HL-60 (cell line): ENCODE measurements around the gene RNF167.

Source experiments
- DNase-seq, 2 experiments: peaks; one replicate each; pipeline ENCODE4 v3.0.0-alpha.2; 2010 to 2020; ENCODE audit warnings: low read depth in 1 of 2, low spot score in 1 of 2
- H3K27ac ChIP-seq: fragments of 250-450 bp; sonication (Bioruptor Pico); replicated peaks from 2 replicates; pipeline ENCODE4 v1.5.1; 2020; ENCODE audit warnings: mild to moderate bottlenecking, moderate library complexity
- H3K27me3 ChIP-seq: fragments of 250-450 bp; sonication (Bioruptor Pico); 2 replicates; pipeline ENCODE4 v1.5.1; 2021; ENCODE audit warnings: mild to moderate bottlenecking, moderate library complexity; ENCODE audit not compliant: insufficient read depth, poor library complexity, severe bottlenecking
- H3K4me3 ChIP-seq: replicated peaks from 2 replicates; pipeline ENCODE4 v1.5.1; 2011; ENCODE audit warnings: mild to moderate bottlenecking, control low read depth, low read length; ENCODE audit not compliant: insufficient read depth
- GABPA ChIP-seq: IDR thresholded peaks from 2 replicates; pipeline ENCODE4 v1.6.1; 2012; ENCODE audit warnings: low read depth
- POLR2AphosphoS5 ChIP-seq: IDR thresholded peaks from 2 replicates; pipeline ENCODE4 v1.6.1; 2012; ENCODE audit warnings: low read depth
- SPI1 ChIP-seq: IDR thresholded peaks from 2 replicates; pipeline ENCODE4 v1.6.1; 2012; ENCODE audit warnings: low read depth, mild to moderate bottlenecking, borderline replicate concordance
- TF ChIP-seq, protein P1 (sequence below): IDR thresholded peaks from one replicate; pipeline ENCODE4 v1.5.1; 2011; ENCODE audit warnings: low read length, control low read depth, inconsistent platforms; ENCODE audit not compliant: insufficient read depth
- TF ChIP-seq, protein P2 (sequence below): IDR thresholded peaks from 2 replicates; pipeline ENCODE4 v1.6.1; 2012; ENCODE audit warnings: low read depth; ENCODE audit not compliant: insufficient replicate concordance

Gene RNF167

GRCh38 chr17:4944554-4945175 is 4.6 kb downstream of the RNF167 start:
- Histone ChIP-seq H3K27ac (peak overlapping the region; percentile 98), H3K27me3 (no peaks in the 10 kb centered on the region), H3K4me3 (peak overlapping the region; percentile 4)
- no peak for TF ChIP-seq GABPA
- TF ChIP-seq, protein P1, sequence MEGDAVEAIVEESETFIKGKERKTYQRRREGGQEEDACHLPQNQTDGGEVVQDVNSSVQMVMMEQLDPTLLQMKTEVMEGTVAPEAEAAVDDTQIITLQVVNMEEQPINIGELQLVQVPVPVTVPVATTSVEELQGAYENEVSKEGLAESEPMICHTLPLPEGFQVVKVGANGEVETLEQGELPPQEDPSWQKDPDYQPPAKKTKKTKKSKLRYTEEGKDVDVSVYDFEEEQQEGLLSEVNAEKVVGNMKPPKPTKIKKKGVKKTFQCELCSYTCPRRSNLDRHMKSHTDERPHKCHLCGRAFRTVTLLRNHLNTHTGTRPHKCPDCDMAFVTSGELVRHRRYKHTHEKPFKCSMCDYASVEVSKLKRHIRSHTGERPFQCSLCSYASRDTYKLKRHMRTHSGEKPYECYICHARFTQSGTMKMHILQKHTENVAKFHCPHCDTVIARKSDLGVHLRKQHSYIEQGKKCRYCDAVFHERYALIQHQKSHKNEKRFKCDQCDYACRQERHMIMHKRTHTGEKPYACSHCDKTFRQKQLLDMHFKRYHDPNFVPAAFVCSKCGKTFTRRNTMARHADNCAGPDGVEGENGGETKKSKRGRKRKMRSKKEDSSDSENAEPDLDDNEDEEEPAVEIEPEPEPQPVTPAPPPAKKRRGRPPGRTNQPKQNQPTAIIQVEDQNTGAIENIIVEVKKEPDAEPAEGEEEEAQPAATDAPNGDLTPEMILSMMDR: no peak
- TF ChIP-seq, protein P2, sequence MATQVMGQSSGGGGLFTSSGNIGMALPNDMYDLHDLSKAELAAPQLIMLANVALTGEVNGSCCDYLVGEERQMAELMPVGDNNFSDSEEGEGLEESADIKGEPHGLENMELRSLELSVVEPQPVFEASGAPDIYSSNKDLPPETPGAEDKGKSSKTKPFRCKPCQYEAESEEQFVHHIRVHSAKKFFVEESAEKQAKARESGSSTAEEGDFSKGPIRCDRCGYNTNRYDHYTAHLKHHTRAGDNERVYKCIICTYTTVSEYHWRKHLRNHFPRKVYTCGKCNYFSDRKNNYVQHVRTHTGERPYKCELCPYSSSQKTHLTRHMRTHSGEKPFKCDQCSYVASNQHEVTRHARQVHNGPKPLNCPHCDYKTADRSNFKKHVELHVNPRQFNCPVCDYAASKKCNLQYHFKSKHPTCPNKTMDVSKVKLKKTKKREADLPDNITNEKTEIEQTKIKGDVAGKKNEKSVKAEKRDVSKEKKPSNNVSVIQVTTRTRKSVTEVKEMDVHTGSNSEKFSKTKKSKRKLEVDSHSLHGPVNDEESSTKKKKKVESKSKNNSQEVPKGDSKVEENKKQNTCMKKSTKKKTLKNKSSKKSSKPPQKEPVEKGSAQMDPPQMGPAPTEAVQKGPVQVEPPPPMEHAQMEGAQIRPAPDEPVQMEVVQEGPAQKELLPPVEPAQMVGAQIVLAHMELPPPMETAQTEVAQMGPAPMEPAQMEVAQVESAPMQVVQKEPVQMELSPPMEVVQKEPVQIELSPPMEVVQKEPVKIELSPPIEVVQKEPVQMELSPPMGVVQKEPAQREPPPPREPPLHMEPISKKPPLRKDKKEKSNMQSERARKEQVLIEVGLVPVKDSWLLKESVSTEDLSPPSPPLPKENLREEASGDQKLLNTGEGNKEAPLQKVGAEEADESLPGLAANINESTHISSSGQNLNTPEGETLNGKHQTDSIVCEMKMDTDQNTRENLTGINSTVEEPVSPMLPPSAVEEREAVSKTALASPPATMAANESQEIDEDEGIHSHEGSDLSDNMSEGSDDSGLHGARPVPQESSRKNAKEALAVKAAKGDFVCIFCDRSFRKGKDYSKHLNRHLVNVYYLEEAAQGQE: no peak
- TF ChIP-seq POLR2AphosphoS5: no peak
- no peak for TF ChIP-seq SPI1
- DNase-seq: no peak

- TF ChIP-seq SPI1: no peak
- peak; percentile 85 for TF ChIP-seq POLR2AphosphoS5
- Histone ChIP-seq H3K4me3 (peak overlapping the region; percentile 67), H3K27me3 (no peaks in the 10 kb centered on the region), H3K27ac (peak overlapping the region; percentile 98)
- peak; percentile 67 to 71 for DNase-seq
Measured at GRCh38 chr17:4945176-4945943, 5.3 kb downstream of the RNF167 start.

GRCh38 chr17:4945944-4946280 is 5.8 kb downstream of the RNF167 start:
- Histone ChIP-seq H3K27ac (peak overlapping the region; percentile 98), H3K4me3 (peak overlapping the region; percentile 67)
- DNase-seq: no peak

More at GRCh38 chr17:4945944-4946280, 5.8 kb downstream of the RNF167 start:
- TF ChIP-seq, protein P1: no peak
- TF ChIP-seq POLR2AphosphoS5 (no peak), GABPA (no peak), SPI1 (no peak)
- TF ChIP-seq, protein P2: no peak
- no peaks in the 10 kb centered on the region for H3K27me3 ChIP-seq
